ENCODE measurements around the gene BACH2.

Gene BACH2

GRCh38 chr6:89955364-89955763, 341.3 kb downstream of the BACH2 start:
- TF ChIP-seq, protein P1, sequence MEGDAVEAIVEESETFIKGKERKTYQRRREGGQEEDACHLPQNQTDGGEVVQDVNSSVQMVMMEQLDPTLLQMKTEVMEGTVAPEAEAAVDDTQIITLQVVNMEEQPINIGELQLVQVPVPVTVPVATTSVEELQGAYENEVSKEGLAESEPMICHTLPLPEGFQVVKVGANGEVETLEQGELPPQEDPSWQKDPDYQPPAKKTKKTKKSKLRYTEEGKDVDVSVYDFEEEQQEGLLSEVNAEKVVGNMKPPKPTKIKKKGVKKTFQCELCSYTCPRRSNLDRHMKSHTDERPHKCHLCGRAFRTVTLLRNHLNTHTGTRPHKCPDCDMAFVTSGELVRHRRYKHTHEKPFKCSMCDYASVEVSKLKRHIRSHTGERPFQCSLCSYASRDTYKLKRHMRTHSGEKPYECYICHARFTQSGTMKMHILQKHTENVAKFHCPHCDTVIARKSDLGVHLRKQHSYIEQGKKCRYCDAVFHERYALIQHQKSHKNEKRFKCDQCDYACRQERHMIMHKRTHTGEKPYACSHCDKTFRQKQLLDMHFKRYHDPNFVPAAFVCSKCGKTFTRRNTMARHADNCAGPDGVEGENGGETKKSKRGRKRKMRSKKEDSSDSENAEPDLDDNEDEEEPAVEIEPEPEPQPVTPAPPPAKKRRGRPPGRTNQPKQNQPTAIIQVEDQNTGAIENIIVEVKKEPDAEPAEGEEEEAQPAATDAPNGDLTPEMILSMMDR (IDR thresholded peaks at IDR 0.05; ENCODE audit: borderline replicate concordance, insufficient read depth, low read depth, low read length) = no peak

DNA sequence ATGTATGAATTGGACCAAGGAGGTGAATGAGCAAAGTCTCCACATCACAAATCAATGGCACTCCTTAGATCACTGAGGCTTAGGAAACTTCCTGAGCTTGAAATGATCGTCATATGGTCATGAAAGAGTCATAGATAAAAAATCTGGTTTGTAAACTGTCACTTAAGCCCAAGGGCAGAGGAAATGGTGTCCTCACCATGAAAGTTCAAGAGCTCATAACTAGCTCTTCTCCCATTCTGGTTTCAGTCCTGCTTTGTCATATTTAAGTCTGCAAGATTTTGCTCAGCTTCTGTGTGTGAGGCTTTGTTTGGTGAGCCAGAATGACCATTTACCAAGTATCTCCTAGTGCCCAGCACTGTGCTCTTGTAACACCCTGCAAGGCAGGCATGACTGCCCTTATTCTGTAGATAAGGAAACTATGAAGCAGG, 341.9 kb downstream of the BACH2 start:
- TF ChIP-seq, protein P1 (IDR thresholded peaks at IDR 0.05; ENCODE audit: borderline replicate concordance, insufficient read depth, low read depth, low read length) = no peak
- no peak overlapping the region for H3K4me3 ChIP-seq (ENCODE audit: low read depth, low read length)

More at GRCh38 chr6:89955364-89955763, 341.3 kb downstream of the BACH2 start:
- no peak overlapping the region for H3K4me3 ChIP-seq (ENCODE audit: low read depth, low read length)

DNA sequence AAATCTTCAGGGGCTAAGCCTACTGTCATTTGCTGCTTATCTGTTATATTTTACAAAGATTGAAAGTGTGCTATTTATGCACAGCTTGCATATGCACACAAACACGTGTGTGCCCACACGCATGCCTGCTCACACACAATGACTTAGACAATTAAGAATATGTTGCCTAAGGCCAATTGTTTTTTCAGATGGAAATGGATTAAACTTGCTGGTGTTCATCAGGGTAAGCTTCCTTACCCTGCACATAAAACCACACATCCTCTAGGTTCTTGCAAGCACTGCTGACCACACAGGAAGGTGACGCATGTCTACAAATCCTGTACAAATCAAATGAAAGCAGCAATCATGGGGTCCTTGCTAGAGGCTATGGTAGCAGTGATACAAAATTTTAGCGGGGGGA, 344.0 kb downstream of the BACH2 start:
- H3K4me3 ChIP-seq (ENCODE audit: low read depth, low read length) = no peak overlapping the region
- TF ChIP-seq, protein P1 (IDR thresholded peaks at IDR 0.05; ENCODE audit: borderline replicate concordance, insufficient read depth, low read depth, low read length) = no peak

GRCh38 chr6:89952105-89952671, 344.5 kb downstream of the BACH2 start:
- H3K4me3 ChIP-seq (ENCODE audit: low read depth, low read length) = no peak overlapping the region
- TF ChIP-seq, protein P1 (IDR thresholded peaks at IDR 0.05; ENCODE audit: borderline replicate concordance, insufficient read depth, low read depth, low read length) = no peak

DNA sequence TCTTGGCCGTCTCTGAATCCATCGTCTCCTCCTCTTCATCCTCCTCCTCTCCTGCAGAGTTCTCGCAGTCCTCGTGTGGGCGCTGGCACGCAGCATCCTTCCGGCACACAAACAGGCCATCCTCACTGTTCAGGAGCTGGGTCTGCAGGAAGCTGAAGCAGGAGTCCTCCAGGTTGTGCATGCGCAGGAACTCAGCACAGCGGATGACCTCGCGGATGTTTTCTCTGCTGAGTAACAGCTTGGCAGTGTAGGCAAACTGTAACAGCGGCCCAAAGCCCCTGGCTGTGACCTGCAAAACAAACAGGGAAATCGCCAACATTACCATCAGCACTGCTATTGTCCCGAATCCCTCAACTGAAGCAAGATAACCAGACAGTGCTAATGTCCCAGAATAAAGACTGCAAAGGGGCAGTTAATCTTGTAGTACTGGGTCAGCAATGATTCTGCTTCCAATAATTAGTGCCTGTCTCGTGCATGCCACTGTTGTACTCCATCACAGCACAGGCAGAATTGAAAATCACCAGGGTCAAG, 345.0 kb downstream of the BACH2 start:
- TF ChIP-seq, protein P1 (IDR thresholded peaks at IDR 0.05; ENCODE audit: borderline replicate concordance, insufficient read depth, low read depth, low read length) = no peak
- H3K4me3 ChIP-seq (ENCODE audit: low read depth, low read length) = no peak overlapping the region

DNA sequence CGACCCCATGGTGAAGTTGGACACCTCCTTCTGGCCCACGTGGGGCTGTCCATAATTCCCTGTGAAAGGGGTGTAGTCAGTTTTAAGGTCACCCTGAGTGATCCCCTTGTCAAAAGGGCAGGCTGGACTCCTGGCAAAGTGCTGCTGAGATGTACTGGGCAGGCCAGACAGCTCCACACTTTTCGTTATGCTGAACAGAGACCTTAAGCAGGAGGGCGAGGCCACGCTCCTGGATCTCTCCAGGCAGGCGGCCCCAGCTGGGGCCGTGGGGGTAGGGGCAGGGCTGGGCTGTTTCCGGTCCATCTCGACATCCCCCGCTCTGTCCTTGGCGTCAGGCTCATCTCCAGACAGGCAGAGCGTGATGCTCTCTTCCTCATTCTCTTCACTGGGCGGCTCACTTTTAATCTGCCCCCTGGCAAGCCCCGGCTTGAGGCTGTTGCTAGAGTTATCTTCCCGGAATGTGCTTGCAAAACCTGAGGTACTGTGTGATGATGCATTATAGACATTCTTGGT, 345.7 kb downstream of the BACH2 start:
- no peak overlapping the region for H3K4me3 ChIP-seq (ENCODE audit: low read depth, low read length)
- TF ChIP-seq, protein P1 (IDR thresholded peaks at IDR 0.05; ENCODE audit: borderline replicate concordance, insufficient read depth, low read depth, low read length) = no peak

DNA sequence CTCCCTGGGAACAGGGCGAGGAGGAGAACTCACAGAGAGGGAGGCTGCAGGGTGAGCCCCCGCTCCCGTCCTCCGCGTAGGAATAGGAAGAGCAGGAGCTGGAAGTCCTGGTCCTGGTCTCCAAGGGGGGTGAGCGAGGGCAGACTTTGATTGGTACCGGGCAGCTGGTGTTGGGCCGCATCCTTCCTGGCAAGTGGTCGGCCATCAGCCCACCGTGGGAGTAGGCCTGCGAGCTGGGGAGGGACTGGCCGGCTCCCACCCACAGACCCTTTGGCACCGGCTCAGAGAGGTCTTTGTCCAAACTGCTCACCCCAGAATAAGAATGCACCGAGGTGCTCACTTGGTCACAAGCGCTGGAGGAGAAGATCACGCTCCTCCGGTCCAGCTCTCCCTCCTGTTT, 346.2 kb downstream of the BACH2 start:
- H3K4me3 ChIP-seq (ENCODE audit: low read depth, low read length) = no peak overlapping the region
- TF ChIP-seq, protein P1 (IDR thresholded peaks at IDR 0.05; ENCODE audit: borderline replicate concordance, insufficient read depth, low read depth, low read length) = no peak

All from GM12875 (cell line).